VCaP (cell line): Measurements from ENCODE around the gene GMDS.

Experiments used
- H3K27ac ChIP-seq: fragments of 450-650 bp; 2 replicates; pipeline ENCODE4 v1.5.1; 2017
- CTCF ChIP-seq: fragments of 450-650 bp; conservative IDR thresholded peaks from 2 replicates; pipeline ENCODE4 v1.5.1; 2017; ENCODE audit warnings: mild to moderate bottlenecking, moderate library complexity

GMDS gene

GRCh38 chr6:1787894-1788293, 457.5 kb downstream of the GMDS start:
- no peak for TF ChIP-seq CTCF
- no peak overlapping the region for H3K27ac ChIP-seq

GRCh38 chr6:1786455-1787453, 458.7 kb downstream of the GMDS start:
- H3K27ac ChIP-seq = no peak overlapping the region
- TF ChIP-seq CTCF = no peak

GRCh38 chr6:1784422-1784884, 461.0 kb downstream of the GMDS start:
- H3K27ac ChIP-seq = no peak overlapping the region
- no peak for TF ChIP-seq CTCF

- no peak for TF ChIP-seq CTCF
- H3K27ac ChIP-seq = no peak overlapping the region
Measured at GRCh38 chr6:1781817-1782184, 463.6 kb downstream of the GMDS start.

GRCh38 chr6:1781152-1781816, 464.1 kb downstream of the GMDS start:
- no peak overlapping the region for H3K27ac ChIP-seq
- TF ChIP-seq CTCF = no peak

- TF ChIP-seq CTCF = no peak
- no peak overlapping the region for H3K27ac ChIP-seq
Measured at GRCh38 chr6:1780251-1780867, 465.0 kb downstream of the GMDS start.

DNA sequence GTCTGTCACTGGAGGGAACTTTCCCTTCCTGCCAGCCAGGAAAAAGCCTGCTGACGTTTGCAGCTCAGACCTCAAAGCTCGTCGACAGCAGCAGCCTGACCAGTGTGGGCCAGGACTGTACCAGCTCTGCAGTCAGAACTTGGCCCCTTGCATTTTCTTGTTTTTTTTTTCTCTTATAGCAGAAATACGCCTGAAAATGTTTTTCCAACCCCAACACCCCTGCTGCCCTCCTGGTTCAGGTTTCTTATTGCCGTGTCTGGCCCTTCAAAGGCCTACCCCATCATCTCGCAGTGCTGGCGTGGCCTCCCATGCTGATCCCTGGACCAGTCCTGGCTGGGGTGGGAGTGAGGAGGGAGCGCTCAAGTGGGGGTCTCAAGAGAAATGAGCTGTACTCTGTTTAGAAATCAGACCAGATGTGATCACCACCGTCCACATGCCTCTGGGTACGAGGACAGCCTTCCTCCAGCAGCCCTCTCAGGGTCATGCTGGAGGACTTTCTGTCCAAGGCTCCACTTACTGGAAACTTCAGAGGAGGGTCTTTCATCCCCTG, 466.6 kb downstream of the GMDS start:
- H3K27ac ChIP-seq = no peak overlapping the region
- no peak for TF ChIP-seq CTCF
